ENCODE results near the gene THEM5.

DNA sequence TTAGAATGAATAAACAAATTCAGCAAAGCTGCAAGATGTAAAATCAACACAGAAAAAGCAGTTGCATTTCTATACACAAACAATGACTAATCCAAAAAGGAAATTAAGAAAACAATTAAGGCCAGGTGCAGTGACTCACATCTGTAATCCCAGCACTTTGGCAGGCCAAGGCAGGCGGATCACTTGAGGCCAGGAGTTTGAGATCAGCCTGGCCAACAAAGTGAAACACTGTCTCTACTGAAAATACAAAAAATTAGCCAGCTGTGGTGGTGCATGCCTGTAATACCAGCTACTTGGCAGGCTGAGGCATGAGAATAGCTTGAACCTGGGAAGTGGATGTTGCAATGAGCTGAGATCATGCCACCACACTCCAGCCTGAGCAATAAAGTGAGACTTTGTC lies 33.5 kb upstream of the THEM5 start:
- TF ChIP-seq POLR2A (IDR thresholded peaks at IDR 0.05) = no peak
- TF ChIP-seq, protein P1, sequence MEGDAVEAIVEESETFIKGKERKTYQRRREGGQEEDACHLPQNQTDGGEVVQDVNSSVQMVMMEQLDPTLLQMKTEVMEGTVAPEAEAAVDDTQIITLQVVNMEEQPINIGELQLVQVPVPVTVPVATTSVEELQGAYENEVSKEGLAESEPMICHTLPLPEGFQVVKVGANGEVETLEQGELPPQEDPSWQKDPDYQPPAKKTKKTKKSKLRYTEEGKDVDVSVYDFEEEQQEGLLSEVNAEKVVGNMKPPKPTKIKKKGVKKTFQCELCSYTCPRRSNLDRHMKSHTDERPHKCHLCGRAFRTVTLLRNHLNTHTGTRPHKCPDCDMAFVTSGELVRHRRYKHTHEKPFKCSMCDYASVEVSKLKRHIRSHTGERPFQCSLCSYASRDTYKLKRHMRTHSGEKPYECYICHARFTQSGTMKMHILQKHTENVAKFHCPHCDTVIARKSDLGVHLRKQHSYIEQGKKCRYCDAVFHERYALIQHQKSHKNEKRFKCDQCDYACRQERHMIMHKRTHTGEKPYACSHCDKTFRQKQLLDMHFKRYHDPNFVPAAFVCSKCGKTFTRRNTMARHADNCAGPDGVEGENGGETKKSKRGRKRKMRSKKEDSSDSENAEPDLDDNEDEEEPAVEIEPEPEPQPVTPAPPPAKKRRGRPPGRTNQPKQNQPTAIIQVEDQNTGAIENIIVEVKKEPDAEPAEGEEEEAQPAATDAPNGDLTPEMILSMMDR (IDR thresholded peaks at IDR 0.05) = no peak

All from ovary (tissue), 3 donors.